CD4-positive, alpha-beta T cell treated with Interleukin-1 beta for 1 hour (primary cell): ENCODE data around the gene BTRC.
"Not testable (repeated sequence)": the region's sequence is repeated elsewhere in the genome, so short reads cannot be mapped to it uniquely, and the experiment has no call there.

Experiments used
- DNase-seq, 2 donors: peaks; one replicate each; pipeline ENCODE4 v3.0.0-alpha.2; 2020 to 2022

The BTRC gene

DNA sequence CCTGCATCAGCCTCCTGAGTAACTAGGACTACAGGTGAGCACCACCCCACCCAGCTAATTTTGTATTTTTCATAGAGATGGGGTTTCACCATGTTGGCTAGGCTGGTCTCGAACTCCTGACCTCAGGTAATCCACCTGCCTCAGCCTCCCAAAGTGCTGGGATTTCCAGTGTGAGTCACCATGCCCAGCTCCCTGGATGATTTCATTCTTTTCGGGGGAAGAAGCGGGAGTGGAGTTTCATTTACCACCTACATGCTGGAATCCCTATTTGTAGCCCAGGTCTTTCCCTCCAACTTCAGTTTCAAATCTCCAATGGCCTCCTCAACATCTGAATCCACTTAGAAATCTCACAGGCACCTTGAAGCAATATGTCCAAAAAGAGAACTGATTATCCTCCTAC lies 2.9 kb upstream of the BTRC start:
- no peak for DNase-seq

DNA sequence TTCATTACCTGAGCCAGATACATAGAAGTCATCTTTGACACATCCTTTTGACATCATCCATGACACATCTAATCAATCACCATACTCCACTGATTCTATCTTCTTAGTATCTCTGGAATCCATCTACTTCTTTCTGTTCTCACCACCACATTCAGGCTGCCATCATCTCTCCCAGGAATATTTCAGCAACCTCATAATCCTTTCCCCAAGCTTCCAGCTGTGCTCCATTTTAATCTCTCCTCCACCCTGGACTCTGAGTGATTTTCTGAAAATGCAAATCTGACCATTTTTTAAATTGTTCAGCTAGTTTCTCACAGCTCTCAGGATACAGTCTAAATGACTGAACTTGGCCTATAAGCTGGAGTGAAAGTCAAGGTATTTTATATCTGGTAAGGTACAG lies 2.5 kb upstream of the BTRC start:
- no peak for DNase-seq

DNA sequence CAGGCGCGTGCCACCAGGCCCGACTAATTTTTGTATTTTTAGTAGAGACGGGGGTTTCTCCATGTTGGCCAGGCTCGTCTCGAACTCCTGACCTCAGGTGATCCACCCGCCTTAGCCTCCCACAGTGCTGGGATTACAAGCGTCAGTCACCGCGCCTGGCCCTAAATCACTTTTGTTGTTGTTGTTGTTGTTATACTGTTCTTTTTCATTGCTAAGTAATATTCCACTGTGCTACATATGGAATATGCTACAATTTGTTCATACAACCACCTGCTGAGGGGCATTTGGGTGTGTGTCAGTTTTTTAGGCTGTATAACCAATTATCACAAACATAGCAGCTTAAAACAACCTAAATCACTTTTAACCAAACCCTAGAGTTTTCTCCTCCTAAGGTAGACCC lies 1.1 kb upstream of the BTRC start:
- DNase-seq = not testable (repeated sequence)

DNA sequence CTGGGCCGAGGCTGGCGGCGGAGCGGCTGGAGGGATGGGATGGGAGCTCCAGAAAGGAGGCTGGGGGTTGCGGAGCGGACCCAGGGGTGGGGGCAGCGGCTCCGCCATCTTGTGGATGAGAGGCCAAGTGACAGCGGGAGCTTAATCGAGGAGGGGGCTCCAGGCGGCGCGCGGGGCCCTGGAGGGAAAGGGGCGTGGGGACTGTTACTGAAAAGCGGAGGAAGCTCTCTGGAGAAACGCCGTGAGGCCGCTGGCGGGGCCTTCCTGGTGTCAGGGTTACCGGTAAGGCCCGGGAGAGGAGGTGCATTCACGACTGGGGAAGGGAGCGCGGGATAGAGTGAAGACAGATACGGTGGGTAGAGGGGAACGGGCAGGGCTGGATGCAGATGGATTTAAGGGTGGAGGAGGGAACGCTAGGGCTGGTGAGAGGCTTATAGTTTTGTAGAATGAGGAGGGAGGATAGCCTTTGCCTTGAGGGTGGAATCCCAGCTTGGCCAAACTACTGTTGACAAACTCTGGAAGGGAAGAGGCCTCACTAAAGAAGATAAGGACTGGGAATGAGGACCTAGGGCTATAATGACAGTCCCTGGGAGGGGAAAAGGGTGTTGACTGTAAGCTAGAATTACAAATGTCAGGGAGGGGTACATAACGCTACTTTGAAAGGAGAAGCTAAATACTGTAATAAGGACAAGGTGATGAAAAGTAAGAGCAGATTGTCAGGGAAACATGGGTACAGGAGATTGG lies 535 bp downstream of the BTRC start:
- DNase-seq = peak; percentile 29

- no peak for DNase-seq
Observed at GRCh38 chr10:101355072-101355706, 1.2 kb downstream of the BTRC start.

DNA sequence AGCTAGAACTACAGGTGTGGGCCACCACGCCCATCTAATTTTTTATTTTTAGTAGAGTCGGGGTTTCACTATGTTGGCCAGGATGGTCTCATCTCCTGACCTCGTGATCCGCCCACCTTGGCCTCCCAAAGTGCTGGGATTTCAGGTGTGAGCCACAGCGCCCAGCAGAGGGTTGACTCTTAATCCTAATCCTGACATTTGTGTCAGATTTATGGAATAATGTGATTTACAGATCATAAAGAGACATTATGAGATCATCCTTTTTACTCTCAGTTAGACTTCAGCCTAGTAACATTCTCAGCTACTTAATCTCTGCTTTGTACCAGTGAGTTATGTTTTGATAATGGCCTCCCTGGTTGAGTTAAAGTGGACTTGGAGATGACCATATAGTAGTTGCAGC lies 2.2 kb downstream of the BTRC start:
- DNase-seq = no peak

GRCh38 chr10:101357958-101358357 lies 4.0 kb downstream of the BTRC start:
- DNase-seq = no peak

DNA sequence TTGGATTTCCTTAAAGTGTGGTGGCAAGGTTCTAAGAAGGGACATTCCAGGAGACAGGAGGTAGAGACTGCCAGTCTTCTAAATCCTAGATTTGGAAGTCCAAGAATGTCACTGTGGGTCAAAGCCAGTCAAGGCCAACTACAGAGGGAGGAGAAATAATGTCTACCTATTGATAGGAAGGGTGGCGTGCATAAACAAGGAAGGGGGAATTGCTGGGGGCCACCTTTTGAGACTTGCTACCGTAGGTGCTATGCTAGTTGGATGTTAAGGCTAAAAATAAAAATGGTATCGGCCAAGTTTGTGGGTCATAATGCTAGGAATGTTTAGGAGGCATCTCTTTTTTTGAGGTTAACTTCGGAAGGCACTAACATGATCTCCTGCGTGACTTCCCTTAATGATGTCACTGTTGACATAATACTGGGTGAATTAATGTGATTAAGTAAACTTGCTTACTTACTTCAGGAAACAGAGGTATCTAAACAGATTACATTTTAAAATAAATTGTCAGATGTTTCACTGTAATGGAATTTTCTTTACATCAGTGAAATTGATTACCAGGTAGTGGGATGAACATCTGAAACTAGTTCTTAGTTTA lies 4.8 kb downstream of the BTRC start:
- no peak for DNase-seq

- not testable (repeated sequence) for DNase-seq
Observed at GRCh38 chr10:101360090-101360489, 6.1 kb downstream of the BTRC start.

- DNase-seq = not testable (repeated sequence)
Observed at GRCh38 chr10:101360841-101361240, 6.9 kb downstream of the BTRC start.

DNA sequence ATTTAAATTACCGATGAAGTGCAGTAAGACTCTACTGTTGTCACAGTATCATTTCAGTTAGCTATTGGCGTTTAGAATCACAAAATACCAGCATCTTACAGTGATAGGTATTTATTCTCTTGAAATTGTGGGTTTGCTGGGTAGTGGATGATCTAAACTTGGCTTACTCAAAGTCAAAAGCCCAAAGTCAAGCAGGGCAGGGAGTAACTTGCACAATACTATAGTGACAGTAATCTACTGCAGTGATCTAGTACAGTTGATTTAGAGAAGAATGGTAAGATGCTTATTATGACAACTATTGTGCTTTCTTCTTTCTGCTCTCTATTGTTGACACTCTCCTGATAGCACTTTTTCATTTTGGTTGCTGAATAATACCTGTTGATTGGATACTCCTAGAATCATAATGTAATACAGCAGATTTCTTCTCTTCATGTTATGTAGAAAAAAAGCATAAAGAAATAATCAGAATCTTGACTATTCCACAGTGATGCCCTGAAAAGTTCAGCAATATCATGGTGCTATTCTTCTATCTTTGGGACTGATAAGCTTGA lies 10.0 kb downstream of the BTRC start:
- no peak for DNase-seq

- DNase-seq = no peak
Observed at GRCh38 chr10:101364721-101365120, 10.8 kb downstream of the BTRC start.

GRCh38 chr10:101367569-101368453 lies 13.8 kb downstream of the BTRC start:
- no peak for DNase-seq

- no peak for DNase-seq
Observed at GRCh38 chr10:101373063-101373462, 19.1 kb downstream of the BTRC start.

GRCh38 chr10:101373993-101374392 lies 20.0 kb downstream of the BTRC start:
- not testable (repeated sequence) for DNase-seq

- no peak for DNase-seq
Observed at GRCh38 chr10:101375076-101375475, 21.1 kb downstream of the BTRC start.

DNA sequence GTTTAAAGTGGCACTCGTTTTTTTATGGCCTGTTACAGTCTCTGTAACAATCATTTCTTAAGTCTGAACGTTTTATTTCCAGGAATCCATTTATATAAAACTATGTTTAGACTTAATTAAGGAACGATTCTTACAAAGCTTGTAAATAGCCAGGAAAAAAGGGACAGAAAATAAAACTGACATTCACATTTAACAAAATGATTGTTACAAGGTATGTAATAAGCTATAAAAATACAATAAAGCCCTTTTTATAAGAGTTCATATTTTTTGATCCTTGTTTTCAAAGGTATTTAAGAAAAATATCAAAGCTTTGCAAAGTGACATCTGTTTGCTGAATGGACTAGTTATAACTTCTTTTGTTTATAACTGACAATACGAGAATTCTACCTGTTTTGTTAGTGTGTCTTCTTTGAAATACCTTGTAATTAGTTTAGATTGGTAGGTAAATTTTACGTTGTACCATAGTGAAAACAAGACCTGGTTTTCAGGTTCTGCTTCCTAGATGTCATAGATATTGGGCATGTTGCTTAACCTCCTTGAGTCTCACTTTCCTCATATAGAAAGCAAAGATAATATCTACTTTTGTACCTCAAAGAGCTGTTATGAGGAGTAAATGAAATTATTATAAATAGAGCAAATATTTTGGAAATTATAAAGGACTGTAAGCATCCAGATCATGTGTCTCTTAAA lies 25.8 kb downstream of the BTRC start:
- no peak for DNase-seq

GRCh38 chr10:101380353-101381017 lies 26.5 kb downstream of the BTRC start:
- DNase-seq = no peak

- DNase-seq = no peak
Observed at GRCh38 chr10:101385866-101386658, 32.1 kb downstream of the BTRC start.

DNA sequence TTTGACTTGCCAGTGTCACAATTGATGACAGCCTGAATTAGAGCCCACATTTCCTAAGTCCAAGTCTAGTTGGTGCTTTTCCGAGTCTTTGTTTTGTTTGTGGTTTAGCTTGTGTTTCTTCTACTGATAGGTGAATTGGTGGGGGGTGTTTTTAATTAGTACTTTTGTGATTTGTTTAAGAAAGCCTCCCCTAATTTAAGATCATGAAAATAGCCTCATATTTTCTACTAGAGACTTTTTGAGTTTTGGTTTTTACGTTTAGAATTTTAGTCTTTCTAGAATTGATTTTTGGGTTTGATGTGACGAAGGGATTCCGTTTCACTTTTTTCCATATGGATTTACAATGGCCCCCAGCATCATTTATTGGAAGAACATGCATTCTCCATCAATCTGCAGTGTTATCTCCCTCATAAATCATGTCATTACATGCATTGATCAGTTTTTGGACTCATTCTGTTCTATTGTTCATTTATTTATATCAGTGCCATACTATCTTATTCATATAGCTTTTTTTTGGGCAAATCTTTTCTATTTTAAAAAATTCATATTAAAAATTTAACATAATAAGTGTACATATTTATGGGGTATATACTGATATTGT lies 32.8 kb downstream of the BTRC start:
- no peak for DNase-seq
